Measurements from ENCODE around the gene SLC22A8. TPM values are rescaled to one million over a fixed set of nuclear protein-coding genes. Genes with fewer than 3 reads are reported as not detected.

Gene SLC22A8
- polyA plus RNA-seq, 1 donor: not detected

Other genes with a start within 250 kb of the SLC22A8 start
- gene TAF6L, start 244.4 kb downstream of the SLC22A8 start, polyA plus RNA-seq (ENCODE audit: insufficient read length): 20.3 TPM
- gene TMEM179B, start 228.4 kb downstream of the SLC22A8 start, polyA plus RNA-seq (ENCODE audit: insufficient read length): 29.2 TPM
- gene TMEM223, start 223.8 kb downstream of the SLC22A8 start, polyA plus RNA-seq (ENCODE audit: insufficient read length): 16.7 TPM
- 75.4 TPM for gene NXF1, start 210.4 kb downstream of the SLC22A8 start, polyA plus RNA-seq (ENCODE audit: insufficient read length)
- gene STX5, start 183.8 kb downstream of the SLC22A8 start, polyA plus RNA-seq (ENCODE audit: insufficient read length): 31.7 TPM
- gene TEX54, start 183.0 kb downstream of the SLC22A8 start, polyA plus RNA-seq (ENCODE audit: insufficient read length): not detected
- gene WDR74, start 176.3 kb downstream of the SLC22A8 start, polyA plus RNA-seq (ENCODE audit: insufficient read length): 37.2 TPM
- gene SLC3A2, start 134.9 kb downstream of the SLC22A8 start, polyA plus RNA-seq (ENCODE audit: insufficient read length): 43.3 TPM
- gene CHRM1, start 94.5 kb downstream of the SLC22A8 start, polyA plus RNA-seq (ENCODE audit: insufficient read length): not detected
- not detected for gene SLC22A6, start 30.9 kb downstream of the SLC22A8 start, polyA plus RNA-seq (ENCODE audit: insufficient read length)
- gene SLC22A24, start 128.4 kb upstream of the SLC22A8 start, polyA plus RNA-seq (ENCODE audit: insufficient read length): not detected
- not detected for gene SLC22A25, start 227.8 kb upstream of the SLC22A8 start, polyA plus RNA-seq (ENCODE audit: insufficient read length)

All from hindlimb muscle (tissue), 1 donor.